GF-D8 (cell line): ENCODE measurements around the gene AHRR.

Experiments used
- DNase-seq: peaks from one replicate; lab custom pipeline; 2025; lab: John Stamatoyannopoulos, UW

AHRR gene

DNA sequence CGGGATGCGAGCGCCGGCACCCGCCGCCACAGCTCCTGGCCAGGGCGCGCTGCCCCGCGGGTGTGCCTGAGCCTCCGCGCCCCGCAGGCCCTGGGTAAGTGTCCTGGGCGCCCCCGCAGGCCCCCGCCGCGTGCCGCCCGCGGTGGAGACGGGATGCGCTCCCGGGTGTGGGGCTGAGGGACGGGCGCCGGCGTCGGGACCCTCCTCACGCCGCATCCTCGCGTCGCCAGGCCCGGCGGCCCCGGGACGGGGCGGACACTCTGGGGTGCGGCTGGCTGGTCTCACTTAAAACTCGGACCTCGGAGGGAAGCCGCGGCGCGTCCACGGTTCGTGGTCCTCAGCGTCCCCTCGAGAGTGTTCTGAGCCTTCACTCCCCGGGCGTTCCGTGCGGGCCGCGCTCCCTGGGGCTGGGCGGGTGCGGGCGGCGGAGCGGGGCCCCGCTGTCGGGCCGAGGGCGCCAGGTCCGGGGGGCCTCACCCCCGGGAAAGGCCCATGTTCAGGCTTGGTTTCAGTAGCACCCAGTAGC, 275 bp downstream of the AHRR start:
- no peak for DNase-seq

DNA sequence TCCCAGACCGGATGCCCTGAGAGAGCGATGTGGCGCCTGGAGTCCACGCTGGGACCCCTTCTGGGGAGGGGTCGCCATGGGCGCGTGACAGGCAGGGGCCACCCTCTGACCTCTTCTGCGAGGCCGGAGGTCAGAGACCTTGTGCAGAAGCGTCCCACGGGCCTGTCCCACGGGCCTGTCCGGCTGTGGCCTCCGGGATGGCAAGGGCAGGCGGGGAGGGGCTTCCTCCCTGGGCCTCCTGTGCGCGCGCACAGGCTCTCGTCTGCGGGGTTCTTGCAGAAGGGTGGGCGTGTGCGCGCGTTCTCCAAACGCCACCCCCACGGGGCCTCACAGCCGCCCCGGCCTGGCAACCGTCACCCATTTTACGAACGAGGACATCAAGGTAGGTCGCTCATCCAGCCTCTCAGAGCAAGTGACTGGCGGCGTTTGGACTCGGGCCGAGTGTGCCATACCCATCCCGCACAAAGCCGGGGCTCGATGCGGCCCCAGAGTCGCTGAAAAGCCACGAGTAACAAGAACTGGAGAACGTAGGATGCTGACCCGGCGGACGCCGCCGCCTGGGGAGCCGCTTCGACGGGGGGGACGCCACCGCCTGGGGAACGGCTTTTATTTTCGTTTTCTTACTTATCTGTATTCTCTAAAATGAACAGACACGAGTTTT, 897 bp downstream of the AHRR start:
- DNase-seq, result no peak

- DNase-seq, result no peak
These were observed 1.7 kb downstream of the AHRR start for GRCh38 chr5:322942-323879.

- no peak for DNase-seq
These were observed 3.5 kb downstream of the AHRR start for GRCh38 chr5:324736-325612.

GRCh38 chr5:326109-326508, 4.6 kb downstream of the AHRR start:
- DNase-seq, result no peak

DNA sequence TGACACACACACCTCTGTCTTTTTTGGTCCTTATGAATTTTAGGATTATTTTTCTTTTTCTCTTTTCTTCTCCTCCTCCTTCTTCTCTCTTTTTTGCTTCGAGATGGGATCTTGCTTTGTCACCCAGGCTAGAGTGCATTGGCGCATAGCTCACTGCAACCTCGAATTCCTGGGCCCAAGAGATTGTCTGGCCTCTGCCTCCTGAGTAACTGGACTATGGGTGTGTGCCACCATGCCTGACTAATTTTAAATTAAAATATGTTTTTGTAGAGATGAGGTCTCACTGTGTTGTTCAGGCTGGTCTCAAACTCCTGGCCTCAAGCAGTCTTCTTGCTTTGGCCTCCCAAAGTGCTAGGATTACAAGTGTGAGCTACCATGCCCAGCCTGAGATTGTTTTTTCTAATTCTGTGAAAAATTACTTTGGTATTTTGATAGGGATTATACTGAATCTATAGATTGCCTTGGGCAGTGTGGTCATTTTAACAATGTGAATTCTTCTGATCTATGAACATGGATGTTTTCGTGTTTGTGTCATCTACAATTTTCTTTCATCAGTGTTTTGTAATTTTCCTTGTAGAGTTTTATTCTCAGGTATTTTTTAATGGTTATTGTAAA, 7.7 kb downstream of the AHRR start:
- no peak for DNase-seq

DNA sequence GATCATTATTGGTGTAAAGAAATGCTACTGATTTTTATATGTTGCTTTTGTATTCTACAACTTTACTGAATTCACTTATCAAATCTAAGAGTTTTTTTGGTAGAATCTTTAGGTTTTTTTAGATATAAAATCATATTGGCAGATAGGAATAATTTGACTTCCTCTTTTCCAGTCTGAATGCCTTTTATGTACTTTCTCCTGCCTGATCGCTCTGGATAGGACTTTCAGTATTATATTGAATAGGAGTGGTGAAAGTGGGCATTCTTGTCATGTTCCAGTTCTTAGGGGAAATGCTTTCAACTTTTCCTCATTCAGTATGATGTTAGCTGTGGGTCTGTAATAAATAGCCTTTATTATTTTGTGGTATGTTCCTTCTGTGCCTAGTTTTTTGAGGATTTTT, 8.3 kb downstream of the AHRR start:
- DNase-seq, result no peak

- DNase-seq, result no peak
These were observed 11.3 kb downstream of the AHRR start for GRCh38 chr5:332843-333242.

- no peak for DNase-seq
These were observed 12.4 kb downstream of the AHRR start for GRCh38 chr5:333945-334344.

GRCh38 chr5:334903-335739, 13.6 kb downstream of the AHRR start:
- DNase-seq, result no peak

GRCh38 chr5:335740-336038, 14.2 kb downstream of the AHRR start:
- no peak for DNase-seq

GRCh38 chr5:337563-338130, 16.1 kb downstream of the AHRR start:
- DNase-seq, result no peak

- no peak for DNase-seq
These were observed 21.3 kb downstream of the AHRR start for GRCh38 chr5:342501-343460.

DNA sequence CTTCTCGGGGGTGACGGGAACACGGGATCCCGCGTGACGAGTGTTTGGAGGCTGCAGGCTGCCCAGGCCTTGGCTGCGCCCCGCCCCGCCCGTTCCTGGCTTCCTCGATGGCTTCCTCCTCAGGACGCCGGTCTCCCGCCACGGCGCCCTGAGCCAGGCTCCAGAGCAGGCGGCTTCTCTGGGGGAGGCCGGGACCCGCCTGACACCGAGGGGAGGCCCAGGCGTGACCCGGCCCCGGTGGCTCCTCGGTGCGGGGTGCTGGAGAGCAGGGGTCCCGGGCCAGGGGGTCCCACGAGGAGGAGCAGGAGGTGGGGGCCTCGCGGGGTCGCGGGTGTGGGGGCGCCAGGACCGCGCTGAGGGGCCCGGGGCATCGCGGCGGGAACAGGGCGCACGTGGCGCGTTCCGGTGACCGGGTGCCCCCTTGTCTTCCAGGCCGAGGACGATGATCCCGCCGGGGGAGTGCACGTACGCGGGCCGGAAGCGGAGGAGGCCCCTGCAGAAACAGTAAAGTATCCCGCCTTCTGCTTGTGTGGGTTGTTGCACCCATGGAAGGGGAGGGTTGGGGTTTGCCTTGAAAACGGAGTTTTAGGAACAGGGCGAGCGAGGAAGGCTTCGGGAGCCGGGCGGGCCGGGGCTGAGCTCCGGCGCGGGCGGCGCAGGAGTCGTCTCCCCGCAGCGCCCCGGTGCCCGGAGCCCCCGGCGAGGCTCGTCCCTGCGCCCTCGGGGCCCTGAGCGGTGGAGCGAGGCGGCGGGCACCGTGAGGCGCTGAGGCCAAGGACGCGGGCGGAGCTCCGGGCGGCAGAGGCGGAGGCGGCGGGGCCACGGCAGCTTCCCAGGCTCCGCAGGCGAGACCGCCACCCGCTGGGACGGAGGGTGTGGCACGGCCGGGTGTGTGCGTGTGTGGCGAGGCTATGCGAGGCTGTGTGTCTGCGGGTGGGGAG, 22.2 kb downstream of the AHRR start:
- DNase-seq, result no peak

DNA sequence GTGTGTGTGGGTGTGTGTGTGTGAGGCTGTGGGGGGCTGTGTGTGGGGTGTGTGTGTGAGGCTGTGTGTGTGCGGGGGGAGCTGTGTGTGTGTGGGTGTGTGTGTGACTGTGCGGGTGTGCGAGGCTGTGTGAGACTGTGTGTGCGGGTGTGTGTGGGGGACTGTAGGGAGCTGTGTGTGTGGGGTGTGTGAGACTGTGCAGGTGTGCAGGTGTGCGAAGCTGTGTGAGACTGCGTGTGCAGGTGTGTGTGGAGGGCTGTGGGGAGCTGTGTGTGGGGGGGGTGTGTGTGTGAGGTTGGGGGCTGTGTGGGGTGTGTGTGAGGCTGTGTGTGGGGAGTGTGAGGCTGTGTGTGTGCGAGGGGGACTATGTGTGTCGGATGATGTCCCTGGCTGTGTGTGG, 23.2 kb downstream of the AHRR start:
- DNase-seq, result no peak

- no peak for DNase-seq
These were observed 24.1 kb downstream of the AHRR start for GRCh38 chr5:345404-346195.

- no peak for DNase-seq
These were observed 24.9 kb downstream of the AHRR start for GRCh38 chr5:346229-346935.
